GM23338 (cell line): Measurements from ENCODE around the gene RFPL2. TPM values are rescaled to one million over a fixed set of nuclear protein-coding genes. Genes with fewer than 3 reads are reported as not detected.

Source experiments
- ATAC-seq: fragments of 200-7000 bp; cut with Tn5 transposase; 3 replicates; pipeline ENCODE4 v1.9.1; 2020
- DNase-seq: peaks from one replicate; pipeline ENCODE4 v3.0.0-alpha.2; 2015; ENCODE audit warnings: low spot score
- H2AFZ ChIP-seq: fragments of 200-600 bp; sonication (generic); 2 replicates; pipeline ENCODE4 v1.8.0; 2016; ENCODE audit warnings: antibody characterized with exemption, mild to moderate bottlenecking, moderate library complexity
- H3F3A ChIP-seq: fragments of 200-600 bp; sonication (generic); replicated peaks from 2 replicates; pipeline ENCODE4 v1.8.0; 2017; ENCODE audit warnings: antibody characterized with exemption, mixed run types, low read depth
- H3K27ac ChIP-seq: fragments of 200-600 bp; sonication (generic); 2 replicates; pipeline ENCODE4 v1.6.1; 2016; ENCODE audit warnings: low read depth
- H3K27me3 ChIP-seq: fragments of 200-600 bp; sonication (generic); 2 replicates; pipeline ENCODE4 v1.8.0; 2016; ENCODE audit warnings: mild to moderate bottlenecking, mixed run types, moderate library complexity; ENCODE audit not compliant: insufficient read depth
- H3K36me3 ChIP-seq: fragments of 200-600 bp; sonication (generic); 2 replicates; pipeline ENCODE4 v1.8.0; 2016; ENCODE audit warnings: mild to moderate bottlenecking; ENCODE audit not compliant: insufficient read depth
- H3K4me1 ChIP-seq: fragments of 200-600 bp; sonication (generic); 2 replicates; pipeline ENCODE4 v1.8.0; 2016; ENCODE audit warnings: mild to moderate bottlenecking, moderate library complexity; ENCODE audit not compliant: insufficient read depth
- H3K4me2 ChIP-seq: fragments of 200-600 bp; sonication (generic); 2 replicates; pipeline ENCODE4 v1.7.1; 2017; ENCODE audit warnings: mixed run types
- H3K4me3 ChIP-seq: fragments of 200-600 bp; sonication (generic); 2 replicates; pipeline ENCODE4 v1.6.1; 2016; ENCODE audit warnings: mixed run types
- H3K79me2 ChIP-seq: fragments of 200-600 bp; sonication (generic); replicated peaks from 2 replicates; pipeline ENCODE4 v1.8.0; 2017; ENCODE audit warnings: mild to moderate bottlenecking; ENCODE audit not compliant: insufficient read depth
- H3K9me2 ChIP-seq: fragments of 200-600 bp; sonication (generic); 2 replicates; pipeline ENCODE4 v1.8.0; 2017; ENCODE audit not compliant: insufficient read depth
- H4K20me1 ChIP-seq: fragments of 200-600 bp; sonication (generic); replicated peaks from 2 replicates; pipeline ENCODE4 v1.8.0; 2017; ENCODE audit warnings: mild to moderate bottlenecking; ENCODE audit not compliant: insufficient read depth
- H3K27ac Mint-ChIP-seq: 2 replicates; pipeline ENCODE4 v1.8.0; 2020; ENCODE audit warnings: inconsistent platforms, mild to moderate bottlenecking, moderate library complexity, mixed read lengths
- H3K27me3 Mint-ChIP-seq: 3 replicates; pipeline ENCODE4 v1.8.0; 2022; ENCODE audit warnings: low read depth, mild to moderate bottlenecking, moderate library complexity, mixed read lengths, inconsistent platforms; ENCODE audit not compliant: insufficient read depth, poor library complexity
- H3K36me3 Mint-ChIP-seq: 3 replicates; pipeline ENCODE4 v1.8.0; 2021; ENCODE audit warnings: low read depth, mild to moderate bottlenecking, inconsistent platforms, moderate library complexity, mixed read lengths
- H3K4me1 Mint-ChIP-seq: 3 replicates; pipeline ENCODE4 v1.8.0; 2020; ENCODE audit warnings: mild to moderate bottlenecking, inconsistent platforms, mixed read lengths
- H3K4me3 Mint-ChIP-seq: 3 replicates; pipeline ENCODE4 v1.8.0; 2021; ENCODE audit warnings: moderate library complexity, mild to moderate bottlenecking, inconsistent platforms, mixed read lengths
- H3K9me3 Mint-ChIP-seq: 3 replicates; pipeline ENCODE4 v1.8.0; 2020; ENCODE audit warnings: moderate library complexity, mild to moderate bottlenecking, inconsistent platforms, mixed read lengths
- CREB1 ChIP-seq: fragments of 250-450 bp; sonication (Bioruptor Pico); IDR thresholded peaks from 2 replicates; pipeline ENCODE4 v1.5.0; 2020; ENCODE audit warnings: low read depth, mild to moderate bottlenecking, moderate library complexity
- EZH2phosphoT487 ChIP-seq: fragments of 200-600 bp; sonication (generic); IDR thresholded peaks from one replicate; pipeline ENCODE4 v1.8.1; 2018; ENCODE audit warnings: antibody characterized with exemption; ENCODE audit not compliant: unreplicated experiment
- JUNB ChIP-seq: IDR thresholded peaks from one replicate; pipeline ENCODE4 v1.6.1; 2016; ENCODE audit warnings: antibody characterized with exemption; ENCODE audit not compliant: unreplicated experiment
- NANOG ChIP-seq: IDR thresholded peaks from 2 replicates; pipeline ENCODE4 v1.6.1; 2016; ENCODE audit warnings: antibody characterized with exemption, borderline replicate concordance
- STAT1 ChIP-seq: IDR thresholded peaks from one replicate; pipeline ENCODE4 v1.6.1; 2016; ENCODE audit warnings: antibody characterized with exemption; ENCODE audit not compliant: unreplicated experiment
- ZNF331 ChIP-seq: fragments of 250-450 bp; sonication (Bioruptor Pico); IDR thresholded peaks from 2 replicates; pipeline ENCODE4 v1.5.0; 2020; ENCODE audit warnings: low read depth, mild to moderate bottlenecking, moderate library complexity
- polyA plus RNA-seq: library from polyadenylated mRNA; unstranded; fragments of >200 nt; fragmentation: Nextera tagmentation; extraction: Ambion mirVana; gene quantifications from 2 replicates; pipeline ENCODE4 v1.2.1, GENCODE V29; 2016
- total RNA-seq: library from RNA; depleted of rRNA; stranded (reverse); fragments of >200 nt; shearing (Covaris generic); gene quantifications from 2 replicates; pipeline ENCODE4 v1.2.3, GENCODE V29; 2014
- TF ChIP-seq, protein P1 (sequence below): IDR thresholded peaks from 2 replicates; pipeline ENCODE4 v1.6.1; 2016; ENCODE audit warnings: antibody characterized with exemption
- TF ChIP-seq, protein P2 (sequence below): IDR thresholded peaks from one replicate; pipeline ENCODE4 v1.6.1; 2018; ENCODE audit warnings: antibody characterized with exemption; ENCODE audit not compliant: unreplicated experiment
- TF ChIP-seq, protein P3 (sequence below), 2 experiments: fragments of 200-600 bp in 1 of 2; sonication (generic) in 1 of 2; conservative IDR thresholded peaks; 2 replicates each; pipeline versions ENCODE4 v1.5.1 to v1.6.1; 2016 to 2017; ENCODE audit warnings: antibody characterized with exemption in 2 of 2, low read depth in 2 of 2, mild to moderate bottlenecking in 2 of 2, moderate library complexity in 1 of 2
- TF ChIP-seq, protein P4 (sequence below): fragments of 250-450 bp; sonication (Bioruptor Pico); IDR thresholded peaks from 2 replicates; pipeline ENCODE4 v1.5.0; 2020; ENCODE audit warnings: mild to moderate bottlenecking, moderate library complexity

The RFPL2 gene
- total and polyA plus RNA-seq, 2 experiments from 2014 or later = 0.45 TPM; not detected in 1

DNA sequence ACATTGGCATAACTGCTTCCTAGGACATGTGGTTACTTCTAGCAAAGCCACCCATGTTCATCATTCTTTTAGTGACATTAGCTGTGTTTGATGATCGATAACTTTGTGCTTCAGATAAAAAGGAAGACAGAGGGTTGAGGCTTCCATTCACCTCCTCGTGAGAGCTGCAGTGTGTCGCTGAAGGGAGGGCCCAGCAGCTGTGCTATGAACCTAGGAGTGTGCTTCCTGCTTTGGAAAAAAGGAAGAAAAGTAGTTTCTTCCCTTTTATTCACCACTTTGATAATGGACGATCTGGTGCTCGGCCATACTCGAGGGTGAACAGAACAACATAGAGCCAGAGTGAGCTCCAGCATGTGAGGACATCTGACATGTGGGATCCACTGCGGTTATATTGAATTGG, 6.1 kb upstream of the RFPL2 start:
- Histone ChIP-seq H3F3A (no peaks in the 10 kb centered on the region), H2AFZ (no peak overlapping the region), H3K36me3 (no peaks in the 10 kb centered on the region), H3K4me2 (no peak overlapping the region), H3K27me3 (peaks cover 8% of the 10 kb centered on the region), H4K20me1 (no peaks in the 10 kb centered on the region), H3K9me2 (no peaks in the 10 kb centered on the region), H3K4me3 (no peak overlapping the region), H3K4me1 (peaks cover 6% of the 10 kb centered on the region; the same call in 1 of the 2 replicates), H3K79me2 (no peaks in the 10 kb centered on the region), H3K27ac (no peak overlapping the region)
- peaks cover 27% of the 10 kb centered on the region for H3K4me1 Mint-ChIP-seq
- peaks cover 20% of the 10 kb centered on the region for H3K27me3 Mint-ChIP-seq
- H3K36me3 Mint-ChIP-seq = peaks cover 12% of the 10 kb centered on the region
- H3K9me3 Mint-ChIP-seq = peaks cover 6% of the 10 kb centered on the region; the same call in 2 of the 3 replicates
- no peak for TF ChIP-seq NANOG
- TF ChIP-seq EZH2phosphoT487 = no peak
- TF ChIP-seq, protein P1, sequence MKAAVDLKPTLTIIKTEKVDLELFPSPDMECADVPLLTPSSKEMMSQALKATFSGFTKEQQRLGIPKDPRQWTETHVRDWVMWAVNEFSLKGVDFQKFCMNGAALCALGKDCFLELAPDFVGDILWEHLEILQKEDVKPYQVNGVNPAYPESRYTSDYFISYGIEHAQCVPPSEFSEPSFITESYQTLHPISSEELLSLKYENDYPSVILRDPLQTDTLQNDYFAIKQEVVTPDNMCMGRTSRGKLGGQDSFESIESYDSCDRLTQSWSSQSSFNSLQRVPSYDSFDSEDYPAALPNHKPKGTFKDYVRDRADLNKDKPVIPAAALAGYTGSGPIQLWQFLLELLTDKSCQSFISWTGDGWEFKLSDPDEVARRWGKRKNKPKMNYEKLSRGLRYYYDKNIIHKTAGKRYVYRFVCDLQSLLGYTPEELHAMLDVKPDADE = no peak
- ATAC-seq = no peak
- H3K4me3 Mint-ChIP-seq = no peak overlapping the region
- DNase-seq = no peak
- no peak overlapping the region for H3K27ac Mint-ChIP-seq

DNA sequence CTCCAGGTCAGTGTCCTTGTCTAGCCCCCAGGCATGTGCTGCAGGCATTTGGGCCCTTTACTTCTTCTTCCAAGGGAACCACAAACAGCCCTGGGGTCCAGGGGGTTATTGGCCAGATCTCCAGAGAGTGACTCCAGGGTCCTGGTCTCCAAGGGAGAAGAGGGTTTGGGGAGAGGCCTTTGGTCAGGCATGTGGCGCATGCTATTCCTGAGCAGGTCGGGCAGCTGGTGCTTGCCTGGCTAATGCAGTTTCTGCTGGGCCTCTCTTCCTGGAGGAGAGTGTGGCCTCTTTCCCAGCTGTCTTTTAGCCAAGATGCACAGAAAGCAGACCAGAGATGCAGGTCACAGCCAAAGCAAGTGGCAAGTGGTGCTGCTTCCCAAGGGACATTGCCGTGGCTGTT, 3.8 kb upstream of the RFPL2 start:
- H3K27me3 ChIP-seq = peaks cover 31% of the 10 kb centered on the region
- H3K79me2 ChIP-seq = no peaks in the 10 kb centered on the region
- Mint-ChIP-seq H3K27ac (no peak overlapping the region), H3K27me3 (peaks cover 37% of the 10 kb centered on the region), H3K4me1 (peaks cover 44% of the 10 kb centered on the region), H3K36me3 (peaks cover 12% of the 10 kb centered on the region), H3K4me3 (no peak overlapping the region), H3K9me3 (peaks cover 6% of the 10 kb centered on the region; the same call in 2 of the 3 replicates)
- peaks cover 10% of the 10 kb centered on the region; the same call in 1 of the 2 replicates for H3K4me1 ChIP-seq
- H3K36me3 ChIP-seq = no peaks in the 10 kb centered on the region
- H4K20me1 ChIP-seq = no peaks in the 10 kb centered on the region
- no peaks in the 10 kb centered on the region for H3F3A ChIP-seq
- H3K27ac ChIP-seq = no peak overlapping the region
- ATAC-seq (no peak), DNase-seq (no peak)
- no peaks in the 10 kb centered on the region for H3K9me2 ChIP-seq
- no peak overlapping the region for H3K4me3 ChIP-seq
- no peak overlapping the region for H2AFZ ChIP-seq
- H3K4me2 ChIP-seq = no peak overlapping the region
- TF ChIP-seq ZNF331 (CRISPR knock-in tag) = no peak
- TF ChIP-seq, protein P2, sequence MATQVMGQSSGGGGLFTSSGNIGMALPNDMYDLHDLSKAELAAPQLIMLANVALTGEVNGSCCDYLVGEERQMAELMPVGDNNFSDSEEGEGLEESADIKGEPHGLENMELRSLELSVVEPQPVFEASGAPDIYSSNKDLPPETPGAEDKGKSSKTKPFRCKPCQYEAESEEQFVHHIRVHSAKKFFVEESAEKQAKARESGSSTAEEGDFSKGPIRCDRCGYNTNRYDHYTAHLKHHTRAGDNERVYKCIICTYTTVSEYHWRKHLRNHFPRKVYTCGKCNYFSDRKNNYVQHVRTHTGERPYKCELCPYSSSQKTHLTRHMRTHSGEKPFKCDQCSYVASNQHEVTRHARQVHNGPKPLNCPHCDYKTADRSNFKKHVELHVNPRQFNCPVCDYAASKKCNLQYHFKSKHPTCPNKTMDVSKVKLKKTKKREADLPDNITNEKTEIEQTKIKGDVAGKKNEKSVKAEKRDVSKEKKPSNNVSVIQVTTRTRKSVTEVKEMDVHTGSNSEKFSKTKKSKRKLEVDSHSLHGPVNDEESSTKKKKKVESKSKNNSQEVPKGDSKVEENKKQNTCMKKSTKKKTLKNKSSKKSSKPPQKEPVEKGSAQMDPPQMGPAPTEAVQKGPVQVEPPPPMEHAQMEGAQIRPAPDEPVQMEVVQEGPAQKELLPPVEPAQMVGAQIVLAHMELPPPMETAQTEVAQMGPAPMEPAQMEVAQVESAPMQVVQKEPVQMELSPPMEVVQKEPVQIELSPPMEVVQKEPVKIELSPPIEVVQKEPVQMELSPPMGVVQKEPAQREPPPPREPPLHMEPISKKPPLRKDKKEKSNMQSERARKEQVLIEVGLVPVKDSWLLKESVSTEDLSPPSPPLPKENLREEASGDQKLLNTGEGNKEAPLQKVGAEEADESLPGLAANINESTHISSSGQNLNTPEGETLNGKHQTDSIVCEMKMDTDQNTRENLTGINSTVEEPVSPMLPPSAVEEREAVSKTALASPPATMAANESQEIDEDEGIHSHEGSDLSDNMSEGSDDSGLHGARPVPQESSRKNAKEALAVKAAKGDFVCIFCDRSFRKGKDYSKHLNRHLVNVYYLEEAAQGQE = no peak
- TF ChIP-seq CREB1 (CRISPR knock-in tag) = no peak
- TF ChIP-seq, protein P3, sequence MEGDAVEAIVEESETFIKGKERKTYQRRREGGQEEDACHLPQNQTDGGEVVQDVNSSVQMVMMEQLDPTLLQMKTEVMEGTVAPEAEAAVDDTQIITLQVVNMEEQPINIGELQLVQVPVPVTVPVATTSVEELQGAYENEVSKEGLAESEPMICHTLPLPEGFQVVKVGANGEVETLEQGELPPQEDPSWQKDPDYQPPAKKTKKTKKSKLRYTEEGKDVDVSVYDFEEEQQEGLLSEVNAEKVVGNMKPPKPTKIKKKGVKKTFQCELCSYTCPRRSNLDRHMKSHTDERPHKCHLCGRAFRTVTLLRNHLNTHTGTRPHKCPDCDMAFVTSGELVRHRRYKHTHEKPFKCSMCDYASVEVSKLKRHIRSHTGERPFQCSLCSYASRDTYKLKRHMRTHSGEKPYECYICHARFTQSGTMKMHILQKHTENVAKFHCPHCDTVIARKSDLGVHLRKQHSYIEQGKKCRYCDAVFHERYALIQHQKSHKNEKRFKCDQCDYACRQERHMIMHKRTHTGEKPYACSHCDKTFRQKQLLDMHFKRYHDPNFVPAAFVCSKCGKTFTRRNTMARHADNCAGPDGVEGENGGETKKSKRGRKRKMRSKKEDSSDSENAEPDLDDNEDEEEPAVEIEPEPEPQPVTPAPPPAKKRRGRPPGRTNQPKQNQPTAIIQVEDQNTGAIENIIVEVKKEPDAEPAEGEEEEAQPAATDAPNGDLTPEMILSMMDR (conservative IDR thresholded peaks at IDR 0.05; ENCODE audit: low read depth in 2 of 2) = no peak
- TF ChIP-seq JUNB = no peak
- TF ChIP-seq, protein P4, sequence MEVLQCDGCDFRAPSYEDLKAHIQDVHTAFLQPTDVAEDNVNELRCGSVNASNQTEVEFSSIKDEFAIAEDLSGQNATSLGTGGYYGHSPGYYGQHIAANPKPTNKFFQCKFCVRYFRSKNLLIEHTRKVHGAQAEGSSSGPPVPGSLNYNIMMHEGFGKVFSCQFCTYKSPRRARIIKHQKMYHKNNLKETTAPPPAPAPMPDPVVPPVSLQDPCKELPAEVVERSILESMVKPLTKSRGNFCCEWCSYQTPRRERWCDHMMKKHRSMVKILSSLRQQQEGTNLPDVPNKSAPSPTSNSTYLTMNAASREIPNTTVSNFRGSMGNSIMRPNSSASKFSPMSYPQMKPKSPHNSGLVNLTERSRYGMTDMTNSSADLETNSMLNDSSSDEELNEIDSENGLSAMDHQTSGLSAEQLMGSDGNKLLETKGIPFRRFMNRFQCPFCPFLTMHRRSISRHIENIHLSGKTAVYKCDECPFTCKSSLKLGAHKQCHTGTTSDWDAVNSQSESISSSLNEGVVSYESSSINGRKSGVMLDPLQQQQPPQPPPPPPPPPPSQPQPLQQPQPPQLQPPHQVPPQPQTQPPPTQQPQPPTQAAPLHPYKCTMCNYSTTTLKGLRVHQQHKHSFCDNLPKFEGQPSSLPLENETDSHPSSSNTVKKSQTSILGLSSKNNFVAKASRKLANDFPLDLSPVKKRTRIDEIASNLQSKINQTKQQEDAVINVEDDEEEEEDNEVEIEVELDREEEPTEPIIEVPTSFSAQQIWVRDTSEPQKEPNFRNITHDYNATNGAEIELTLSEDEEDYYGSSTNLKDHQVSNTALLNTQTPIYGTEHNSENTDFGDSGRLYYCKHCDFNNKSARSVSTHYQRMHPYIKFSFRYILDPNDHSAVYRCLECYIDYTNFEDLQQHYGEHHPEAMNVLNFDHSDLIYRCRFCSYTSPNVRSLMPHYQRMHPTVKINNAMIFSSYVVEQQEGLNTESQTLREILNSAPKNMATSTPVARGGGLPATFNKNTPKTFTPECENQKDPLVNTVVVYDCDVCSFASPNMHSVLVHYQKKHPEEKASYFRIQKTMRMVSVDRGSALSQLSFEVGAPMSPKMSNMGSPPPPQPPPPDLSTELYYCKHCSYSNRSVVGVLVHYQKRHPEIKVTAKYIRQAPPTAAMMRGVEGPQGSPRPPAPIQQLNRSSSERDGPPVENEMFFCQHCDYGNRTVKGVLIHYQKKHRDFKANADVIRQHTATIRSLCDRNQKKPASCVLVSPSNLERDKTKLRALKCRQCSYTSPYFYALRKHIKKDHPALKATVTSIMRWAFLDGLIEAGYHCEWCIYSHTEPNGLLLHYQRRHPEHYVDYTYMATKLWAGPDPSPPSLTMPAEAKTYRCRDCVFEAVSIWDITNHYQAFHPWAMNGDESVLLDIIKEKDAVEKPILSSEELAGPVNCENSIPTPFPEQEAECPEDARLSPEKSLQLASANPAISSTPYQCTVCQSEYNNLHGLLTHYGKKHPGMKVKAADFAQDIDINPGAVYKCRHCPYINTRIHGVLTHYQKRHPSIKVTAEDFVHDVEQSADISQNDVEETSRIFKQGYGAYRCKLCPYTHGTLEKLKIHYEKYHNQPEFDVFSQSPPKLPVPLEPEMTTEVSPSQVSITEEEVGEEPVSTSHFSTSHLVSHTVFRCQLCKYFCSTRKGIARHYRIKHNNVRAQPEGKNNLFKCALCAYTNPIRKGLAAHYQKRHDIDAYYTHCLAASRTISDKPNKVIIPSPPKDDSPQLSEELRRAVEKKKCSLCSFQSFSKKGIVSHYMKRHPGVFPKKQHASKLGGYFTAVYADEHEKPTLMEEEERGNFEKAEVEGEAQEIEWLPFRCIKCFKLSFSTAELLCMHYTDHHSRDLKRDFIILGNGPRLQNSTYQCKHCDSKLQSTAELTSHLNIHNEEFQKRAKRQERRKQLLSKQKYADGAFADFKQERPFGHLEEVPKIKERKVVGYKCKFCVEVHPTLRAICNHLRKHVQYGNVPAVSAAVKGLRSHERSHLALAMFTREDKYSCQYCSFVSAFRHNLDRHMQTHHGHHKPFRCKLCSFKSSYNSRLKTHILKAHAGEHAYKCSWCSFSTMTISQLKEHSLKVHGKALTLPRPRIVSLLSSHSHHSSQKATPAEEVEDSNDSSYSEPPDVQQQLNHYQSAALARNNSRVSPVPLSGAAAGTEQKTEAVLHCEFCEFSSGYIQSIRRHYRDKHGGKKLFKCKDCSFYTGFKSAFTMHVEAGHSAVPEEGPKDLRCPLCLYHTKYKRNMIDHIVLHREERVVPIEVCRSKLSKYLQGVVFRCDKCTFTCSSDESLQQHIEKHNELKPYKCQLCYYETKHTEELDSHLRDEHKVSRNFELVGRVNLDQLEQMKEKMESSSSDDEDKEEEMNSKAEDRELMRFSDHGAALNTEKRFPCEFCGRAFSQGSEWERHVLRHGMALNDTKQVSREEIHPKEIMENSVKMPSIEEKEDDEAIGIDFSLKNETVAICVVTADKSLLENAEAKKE (CRISPR knock-in tag) = no peak
- no peak for TF ChIP-seq STAT1
